NOMO-1 treated with DMSO at 0.1 percent for 48 hours (cell line): ENCODE data around the gene MED10.

Source experiments
- DNase-seq: peaks from one replicate; lab custom pipeline; 2025; ENCODE audit not compliant: unreplicated experiment; lab: John Stamatoyannopoulos, UW

MED10 gene, protein sequence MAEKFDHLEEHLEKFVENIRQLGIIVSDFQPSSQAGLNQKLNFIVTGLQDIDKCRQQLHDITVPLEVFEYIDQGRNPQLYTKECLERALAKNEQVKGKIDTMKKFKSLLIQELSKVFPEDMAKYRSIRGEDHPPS

DNA sequence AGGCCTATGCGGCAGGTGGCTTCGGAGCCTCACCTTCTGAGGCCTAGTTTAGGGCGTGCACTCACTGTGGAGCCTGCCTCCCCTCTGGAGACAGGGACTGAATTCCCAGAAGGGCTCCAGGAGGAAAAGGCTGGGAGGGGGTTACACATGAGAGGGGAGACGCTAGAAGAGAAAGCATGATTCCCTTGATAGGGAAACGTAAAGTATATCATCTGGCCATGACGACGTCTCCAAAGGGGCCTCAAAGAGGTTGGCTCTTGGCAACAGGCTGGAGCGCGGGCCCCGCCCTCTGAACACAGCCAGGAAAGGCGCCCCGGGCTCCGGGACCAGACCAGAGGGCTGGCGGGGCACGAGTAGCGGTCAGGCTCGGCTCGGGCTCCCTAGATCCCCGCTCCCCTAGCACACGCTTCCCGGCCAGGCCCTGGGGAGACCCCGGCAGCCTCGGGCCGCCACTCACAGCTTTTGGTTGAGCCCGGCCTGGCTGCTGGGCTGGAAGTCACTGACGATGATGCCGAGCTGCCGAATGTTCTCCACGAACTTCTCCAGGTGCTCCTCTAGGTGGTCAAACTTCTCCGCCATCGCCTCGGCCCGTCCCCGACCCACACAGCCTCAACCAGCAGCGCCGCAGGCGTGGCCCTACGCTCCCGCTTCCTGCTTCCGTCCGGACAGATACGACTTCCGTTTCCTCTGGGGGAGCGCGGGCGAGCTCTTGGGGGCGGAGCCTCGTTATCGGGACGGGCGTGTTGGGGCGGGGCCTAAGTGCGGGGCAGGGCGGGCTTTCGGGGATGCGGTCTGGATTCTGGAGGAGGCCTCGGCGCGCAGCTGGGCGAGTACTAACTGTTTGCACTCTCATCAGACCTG, at the start of gene MED10:
Gene MED10, minus strand, starts transcription at position 643 of the 861 bp plus-strand sequence. Its CDS starts 64 bp downstream, at position 579.
- DNase-seq, result peak; percentile 98

DNA sequence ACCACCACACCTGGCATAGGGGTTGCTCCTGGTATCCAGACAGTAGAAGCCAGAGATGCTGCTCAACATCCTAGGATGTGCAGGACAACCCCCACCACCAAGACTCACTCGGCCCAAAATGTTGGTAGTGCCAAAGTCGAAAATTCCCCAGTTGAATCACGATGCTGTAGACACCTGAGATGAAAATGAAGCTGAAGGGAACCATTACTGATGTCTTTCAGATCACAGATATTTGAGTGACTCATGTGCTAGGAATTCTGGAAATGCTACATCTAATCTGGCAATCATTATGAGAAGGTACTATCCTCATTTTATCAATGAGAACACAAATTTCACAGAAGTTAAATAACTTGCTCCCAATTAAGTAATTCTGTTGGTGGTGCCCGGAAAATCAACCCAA, 49.3 kb upstream of the MED10 start:
- no peak for DNase-seq

DNA sequence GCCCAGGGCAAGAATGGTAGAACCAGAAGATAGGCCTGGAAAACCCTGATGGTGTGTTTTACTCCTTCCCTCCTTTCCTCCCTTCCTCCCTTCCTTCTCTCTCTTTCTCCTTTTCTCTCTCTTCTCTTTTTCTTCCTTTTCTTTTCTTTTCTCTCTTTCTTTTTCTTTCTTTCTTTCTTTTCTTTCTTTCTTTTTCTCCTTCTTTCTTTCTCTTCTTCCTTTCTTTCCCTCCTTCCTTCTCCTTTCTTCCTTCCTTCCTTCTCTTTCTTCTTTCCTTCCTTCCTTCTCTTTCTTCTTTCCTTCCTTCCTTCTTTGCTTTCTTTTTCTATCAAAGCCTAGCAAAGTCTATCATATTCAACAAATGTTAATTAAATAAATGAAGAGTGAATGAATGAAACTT, 46.4 kb upstream of the MED10 start:
- no peak for DNase-seq

DNA sequence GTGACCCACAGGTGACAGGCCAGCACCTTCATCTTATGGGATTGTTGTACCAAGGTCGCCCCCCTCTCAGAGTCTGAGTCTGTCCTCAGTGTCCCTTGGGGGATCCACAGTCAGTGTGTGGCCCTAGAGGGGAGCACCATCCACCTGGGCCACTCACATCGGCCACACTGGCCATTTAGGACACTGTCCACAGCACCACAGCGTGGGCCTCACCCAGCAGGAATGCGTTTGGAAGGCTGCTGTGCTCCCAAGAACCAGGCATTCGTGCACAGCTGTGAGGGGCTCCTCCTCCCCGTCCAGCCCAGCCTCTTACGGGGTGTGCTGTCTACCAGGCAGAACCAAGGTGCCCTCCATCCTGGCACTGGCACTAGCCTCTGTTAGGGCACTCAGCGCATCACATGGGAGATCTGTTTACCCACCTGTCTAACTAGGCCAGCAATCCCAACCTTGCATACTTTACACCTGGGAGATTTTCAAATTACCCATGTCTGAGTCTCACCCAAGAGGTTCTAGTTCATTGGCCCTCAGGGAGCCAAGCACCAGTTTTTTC, 45.8 kb upstream of the MED10 start:
- no peak for DNase-seq

DNA sequence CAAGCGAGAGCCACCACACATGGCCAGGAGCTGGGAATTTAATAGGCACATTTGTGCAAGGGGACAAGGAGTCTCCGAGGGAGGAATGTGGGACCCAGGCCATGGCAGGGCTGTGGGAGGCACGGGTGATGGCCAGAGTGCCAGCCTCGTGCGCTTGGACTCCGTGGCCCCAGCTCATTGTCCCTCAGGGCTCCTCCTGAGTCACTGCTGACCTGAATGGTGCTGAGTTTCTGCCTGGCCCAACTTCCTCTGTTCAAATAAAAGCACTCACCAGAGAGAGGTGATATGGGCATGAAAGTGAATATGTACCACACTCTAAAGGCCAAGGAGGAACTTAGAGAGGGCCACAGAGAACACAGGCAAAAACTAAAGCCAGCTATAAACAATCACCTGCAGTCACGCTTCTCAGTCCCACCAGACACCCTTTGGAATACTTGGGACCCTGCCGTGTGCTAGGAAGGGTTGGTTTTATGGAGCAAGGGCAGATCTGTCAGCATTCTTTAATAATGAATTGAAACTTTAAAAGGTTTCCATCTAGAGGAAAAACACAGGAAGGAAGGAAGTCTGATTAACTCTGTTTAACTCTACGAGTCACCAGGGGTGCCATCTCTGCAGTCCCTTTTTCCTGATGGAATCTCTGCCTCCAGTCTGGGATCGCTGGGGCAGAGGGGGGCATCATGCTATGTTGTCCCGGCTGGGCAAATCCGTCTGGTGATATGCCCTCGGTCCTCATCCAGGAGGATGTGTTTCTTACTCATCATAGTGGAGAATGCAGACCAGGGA, 45.2 kb upstream of the MED10 start:
- DNase-seq, result no peak

DNA sequence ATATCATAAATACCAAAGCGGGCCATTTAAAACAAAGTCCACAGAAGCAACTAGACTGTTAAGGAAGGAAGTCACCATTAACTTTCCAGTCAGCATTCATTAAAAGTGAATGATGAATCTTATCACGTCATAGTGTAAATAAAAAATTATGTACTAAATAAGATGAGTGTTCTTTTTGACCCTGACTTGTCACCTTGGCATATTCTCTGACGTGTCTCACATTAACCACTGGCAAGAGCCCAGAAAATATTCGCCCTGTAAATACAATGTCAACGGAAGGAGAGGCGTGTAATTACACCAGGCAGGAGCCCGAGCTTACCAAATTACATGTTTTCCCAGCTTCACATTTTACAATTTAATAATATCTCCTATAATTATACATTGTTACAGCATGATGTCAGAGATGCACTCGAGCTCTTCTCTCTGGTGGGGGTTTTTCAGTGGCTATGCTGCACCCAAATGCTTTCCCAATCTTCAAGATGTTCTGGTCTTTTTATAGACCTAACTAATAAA, 41.0 kb upstream of the MED10 start:
- DNase-seq, result no peak

DNA sequence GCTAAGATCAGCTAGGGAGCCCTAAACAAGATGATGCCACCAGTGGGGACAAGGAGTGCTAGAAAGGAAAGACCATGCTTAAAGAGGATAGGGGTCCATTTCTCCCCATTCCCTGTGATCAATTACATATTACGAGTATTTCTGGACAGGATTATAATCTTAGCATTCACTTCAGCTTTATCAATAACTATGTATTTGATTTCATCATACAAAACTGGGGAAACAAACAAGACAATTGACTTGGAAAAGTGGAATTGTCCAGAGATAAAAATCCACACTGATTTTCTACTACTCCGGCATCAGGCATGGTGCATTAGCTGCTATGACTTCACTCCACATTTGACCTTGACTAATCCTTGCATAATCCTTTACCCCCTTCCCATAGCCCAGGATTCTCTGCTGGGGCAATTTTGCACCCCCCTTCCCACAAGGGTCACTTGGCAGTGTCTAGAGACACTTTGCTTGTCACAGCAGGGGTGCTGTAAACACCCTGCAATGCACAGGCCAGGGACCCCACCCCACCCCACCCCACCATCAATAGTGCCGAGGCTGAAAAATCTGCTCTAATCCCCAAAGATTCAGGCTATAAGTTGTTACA, 40.4 kb upstream of the MED10 start:
- DNase-seq, result no peak

DNA sequence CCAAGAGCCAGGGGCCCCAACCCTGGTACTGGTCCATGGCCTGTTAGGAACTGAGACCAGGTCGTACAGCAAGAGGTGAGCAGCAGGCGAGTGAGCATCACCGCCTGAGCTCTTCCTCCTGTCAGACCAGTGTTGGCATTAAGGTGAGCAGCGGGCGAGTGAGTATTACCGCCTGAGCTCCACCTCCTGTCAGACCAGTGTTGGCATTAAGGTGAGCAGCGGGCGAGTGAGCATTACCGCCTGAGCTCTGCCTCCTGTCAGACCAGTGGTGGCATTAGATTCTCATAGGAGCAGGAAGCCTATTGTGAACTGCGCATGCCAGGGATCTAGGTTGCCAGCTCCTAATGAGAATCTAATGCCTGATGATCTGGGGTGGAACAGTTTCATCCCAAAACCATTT, 39.3 kb upstream of the MED10 start:
- no peak for DNase-seq

DNA sequence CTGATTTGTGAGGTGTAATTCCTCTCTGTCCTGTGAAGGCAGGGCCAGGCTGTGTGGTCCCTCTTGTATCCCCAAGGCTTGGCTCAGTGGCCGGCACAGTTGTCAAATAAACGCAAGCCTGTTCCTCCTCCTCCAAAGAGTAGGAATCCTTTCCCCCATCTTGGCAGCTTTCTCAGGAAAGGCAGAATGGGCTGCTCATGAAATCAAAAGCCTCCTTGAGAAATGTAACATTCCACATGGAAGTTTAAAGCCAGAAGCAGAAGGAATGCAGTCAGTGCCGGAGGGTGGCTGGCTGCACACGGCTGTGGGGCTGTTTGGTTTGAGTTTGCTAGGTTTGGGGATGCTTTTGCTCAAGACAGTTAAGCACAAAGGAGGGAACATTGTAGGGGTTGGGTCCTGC, 34.5 kb upstream of the MED10 start:
- no peak for DNase-seq

DNA sequence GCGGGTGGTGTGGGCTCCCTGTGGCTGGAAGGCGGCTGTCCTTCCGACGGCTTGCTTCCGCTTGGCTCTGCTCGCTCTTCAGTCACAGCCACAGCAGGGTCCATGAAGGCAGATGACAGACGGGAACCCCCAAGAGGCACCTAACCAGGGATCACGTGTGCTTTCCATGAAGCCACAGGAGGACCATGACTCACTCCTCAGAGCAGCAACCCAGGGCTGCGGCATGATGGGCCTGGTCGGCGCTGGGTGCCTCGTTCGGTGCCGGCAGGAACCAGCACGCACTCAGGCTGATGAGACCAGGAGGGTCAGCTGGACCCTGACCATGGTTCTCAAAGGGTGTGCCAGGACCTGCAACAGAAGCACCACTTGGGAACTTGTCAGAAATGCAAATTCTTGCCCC, 32.8 kb upstream of the MED10 start:
- DNase-seq, result no peak

DNA sequence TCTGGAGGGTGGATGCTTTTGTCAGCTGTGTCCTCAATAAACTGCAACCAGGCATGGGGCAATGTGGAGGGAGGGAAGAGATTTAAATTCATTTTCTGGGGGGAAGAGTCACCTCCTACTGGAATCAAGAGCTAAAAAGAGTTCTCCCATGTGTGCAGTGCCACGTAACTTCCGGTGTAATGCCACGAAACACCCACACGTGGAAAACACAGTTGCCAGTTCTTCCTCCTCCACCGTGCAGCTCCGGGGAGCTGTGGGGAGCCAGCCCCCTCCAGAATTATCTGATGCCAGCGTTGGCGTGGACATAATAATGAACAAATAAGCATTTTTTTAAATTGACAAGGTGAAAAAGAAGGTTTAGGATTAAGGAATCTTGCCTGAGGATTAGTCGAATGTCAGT, 32.1 kb upstream of the MED10 start:
- no peak for DNase-seq

DNA sequence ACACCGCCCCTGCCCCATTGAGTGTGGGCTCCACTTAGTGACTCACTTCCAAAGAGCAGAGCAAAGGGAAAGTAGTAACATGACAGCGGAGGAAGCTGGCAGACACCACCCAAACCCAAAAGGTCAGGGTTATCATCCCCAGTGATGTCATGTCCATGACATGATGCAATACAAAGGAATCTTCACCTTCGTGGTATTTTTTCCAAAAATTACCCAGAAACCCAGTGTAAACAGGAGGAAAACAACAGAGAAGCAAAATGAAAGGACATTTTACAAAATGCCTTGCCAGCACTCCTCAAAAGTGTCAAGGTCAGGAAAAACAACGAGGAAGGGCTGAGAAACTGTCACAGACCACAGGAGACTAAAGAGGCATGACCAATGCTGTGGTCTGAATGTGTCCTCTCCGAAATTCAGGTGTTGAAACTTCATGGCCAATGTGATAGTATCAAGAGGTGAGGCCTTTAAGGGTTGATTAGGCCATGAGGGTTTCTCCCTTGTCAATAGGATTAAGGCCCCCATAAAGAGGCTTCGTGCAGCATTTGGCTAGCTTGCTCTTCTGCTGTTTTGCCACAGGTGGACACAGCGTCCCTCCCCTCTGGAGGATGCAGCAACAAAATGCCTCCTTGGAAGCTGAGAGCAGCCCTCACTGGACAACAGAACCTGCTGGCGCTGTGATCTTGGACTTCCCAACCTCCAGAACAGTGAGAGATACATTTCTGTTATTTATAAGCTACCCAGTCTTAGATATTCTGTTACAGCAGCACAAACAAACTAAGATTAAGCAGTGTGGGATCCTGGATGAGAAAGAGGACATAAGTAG, 30.5 kb upstream of the MED10 start:
- DNase-seq, result no peak

DNA sequence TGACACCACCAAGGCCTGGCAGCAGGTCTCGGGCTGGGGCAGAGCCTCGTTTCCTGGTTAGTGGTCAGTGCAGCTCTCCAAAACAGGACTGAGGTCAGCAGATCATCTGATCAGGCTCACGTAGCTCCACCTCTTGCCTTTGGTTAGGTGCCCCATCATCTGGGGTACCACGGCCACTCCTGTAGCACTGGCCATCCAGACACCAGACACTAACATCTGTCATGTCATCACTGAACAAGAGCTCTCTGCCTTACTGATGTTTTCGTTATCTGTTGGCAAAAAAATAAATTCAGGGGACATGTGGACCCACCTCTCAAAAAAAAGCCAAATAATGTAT, 29.9 kb upstream of the MED10 start:
- no peak for DNase-seq

DNA sequence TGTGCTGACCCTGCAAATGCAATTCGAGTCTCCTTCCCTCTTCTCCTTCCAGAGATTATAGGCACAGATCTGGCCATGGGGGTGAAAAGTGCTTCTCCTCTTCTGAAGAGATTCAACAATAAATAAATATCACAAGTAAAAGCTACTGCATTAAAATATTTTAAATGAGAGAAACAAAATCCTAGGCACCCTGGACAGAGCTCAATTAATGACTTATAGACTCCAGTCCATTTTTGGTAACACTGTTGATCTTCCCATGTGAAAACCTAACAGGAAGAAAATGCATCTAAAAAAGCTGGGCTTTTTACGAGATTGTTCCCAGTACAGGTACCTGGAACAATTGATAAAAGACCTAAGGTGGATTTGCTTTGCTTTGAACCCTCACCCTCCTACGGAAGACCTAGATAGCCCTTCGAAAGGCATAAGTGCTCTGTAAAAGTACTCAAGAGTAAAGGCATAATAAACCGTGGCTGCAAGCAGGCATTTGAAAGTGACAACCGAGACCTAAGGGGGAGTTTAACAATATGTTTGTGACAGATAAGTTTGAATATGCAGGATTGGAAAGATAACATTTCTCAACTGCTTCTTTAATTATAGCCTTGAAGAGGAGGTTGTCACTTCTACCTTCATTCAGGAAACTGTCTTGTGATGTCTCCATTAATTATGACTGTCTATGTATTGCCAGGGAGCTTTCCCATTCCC, 29.4 kb upstream of the MED10 start:
- no peak for DNase-seq

DNA sequence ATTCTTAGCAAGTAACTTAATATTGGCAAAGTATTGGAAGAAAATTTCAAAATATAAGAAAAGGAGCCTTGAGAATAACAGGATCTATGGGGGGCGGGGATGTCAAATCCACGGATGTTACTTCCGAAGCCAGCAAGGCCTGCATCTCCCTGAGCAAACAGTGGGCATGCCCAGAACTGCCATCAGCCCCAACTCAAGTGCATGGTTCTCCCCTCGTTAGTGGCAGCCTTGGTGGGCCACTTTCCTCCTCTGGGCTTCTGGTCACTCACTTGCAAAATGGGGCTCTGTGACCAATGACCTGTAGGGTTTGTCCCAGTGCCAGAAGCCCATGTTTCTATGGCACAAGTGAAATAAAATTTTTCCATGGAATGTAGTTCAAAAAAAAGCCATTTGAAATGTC, 27.2 kb upstream of the MED10 start:
- DNase-seq, result no peak

DNA sequence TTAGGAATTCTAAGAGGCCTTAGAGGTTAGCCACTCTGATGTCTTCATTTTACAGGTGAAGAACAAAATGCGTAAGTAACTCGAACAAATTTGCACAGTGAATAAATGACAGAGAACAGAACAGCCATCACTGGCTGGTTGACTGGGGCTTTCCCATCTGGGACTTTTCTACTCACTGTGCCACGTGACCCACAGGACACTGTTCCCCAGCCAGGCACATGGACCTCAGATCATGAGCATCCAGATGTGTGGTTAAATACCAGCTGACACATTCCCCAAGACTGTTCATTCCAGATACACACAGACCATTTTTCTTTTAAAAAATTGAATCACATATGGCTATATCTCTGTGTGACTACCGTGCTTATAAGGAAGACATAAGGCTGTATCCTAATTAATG, 25.8 kb upstream of the MED10 start:
- DNase-seq, result no peak

DNA sequence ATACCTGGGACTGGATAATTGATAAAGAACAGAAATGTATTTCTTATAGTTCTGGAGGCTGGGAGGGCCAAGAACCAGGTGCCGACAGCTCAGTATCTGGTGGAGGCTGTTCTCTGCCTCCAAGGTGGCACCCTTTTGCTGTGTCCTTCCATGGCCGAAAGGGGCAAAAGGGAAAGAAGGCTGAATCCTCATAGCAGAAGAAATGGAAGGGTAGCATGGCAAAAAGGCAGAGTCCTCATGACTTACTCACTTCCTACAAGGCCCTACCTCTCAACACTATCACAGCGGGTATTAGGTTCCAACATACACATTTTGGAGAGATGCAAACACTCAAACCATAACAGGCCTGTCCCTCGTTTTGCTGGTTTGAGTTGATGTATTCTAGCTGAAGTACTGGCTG, 25.1 kb upstream of the MED10 start:
- DNase-seq, result no peak

DNA sequence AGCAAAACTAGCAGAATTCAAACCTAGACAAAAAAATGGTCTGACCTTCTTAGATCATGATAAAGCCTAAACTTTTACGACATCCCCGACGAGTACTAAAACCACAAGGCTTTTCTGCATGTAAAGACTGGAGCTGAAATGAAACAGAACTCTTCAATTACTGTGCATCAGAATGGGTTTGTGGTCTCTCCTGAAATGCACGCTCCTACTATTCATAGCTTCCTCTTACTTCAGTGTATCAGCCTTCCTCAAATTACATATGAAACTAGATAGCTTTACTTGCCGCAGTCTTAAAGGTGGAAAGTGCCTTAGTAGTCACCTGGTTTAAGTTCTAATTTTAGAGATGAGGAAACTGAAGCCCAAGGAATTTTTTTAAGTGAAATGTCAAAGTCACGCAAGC, 24.6 kb upstream of the MED10 start:
- peak; percentile 89 for DNase-seq

DNA sequence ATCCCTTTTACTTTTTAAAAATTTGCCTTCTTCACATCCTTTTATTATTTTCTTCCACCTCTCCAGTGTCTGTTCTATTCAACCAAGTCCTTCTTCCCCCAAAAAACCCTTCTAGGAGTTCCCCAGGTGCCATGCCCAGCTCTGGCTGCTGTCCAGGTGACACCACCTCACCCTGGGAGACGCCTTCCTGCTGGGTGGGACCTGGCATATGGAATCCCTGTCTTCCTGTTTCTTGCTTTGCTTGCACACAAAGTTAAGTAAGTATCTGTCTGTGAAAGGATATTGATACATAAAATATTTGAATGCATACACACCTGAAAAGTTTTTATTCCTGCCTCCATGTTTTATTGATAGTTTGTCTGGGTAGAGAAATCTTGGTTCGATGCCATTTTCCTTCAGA, 23.1 kb upstream of the MED10 start:
- no peak for DNase-seq
